ENCODE results near the gene SRMS.

The SRMS gene

GRCh38 chr20:63568170-63568981 is 20.8 kb upstream of the SRMS start:
- TF ChIP-seq CTCF (conservative IDR thresholded peaks at IDR 0.05; ENCODE audit: low read depth, low read length) = no peak

GRCh38 chr20:63567386-63568169 is 20.0 kb upstream of the SRMS start:
- H2AFZ ChIP-seq (ENCODE audit: low read depth) = no peak overlapping the region
- no peak overlapping the region for H3K4me3 ChIP-seq (IDR thresholded peaks at IDR 0.05; ENCODE audit: insufficient read depth, low read depth, low read length)
- H3K36me3 ChIP-seq (ENCODE audit: insufficient read depth) = no peaks in the 10 kb centered on the region
- H3K4me1 ChIP-seq (ENCODE audit: low read depth, poor library complexity, severe bottlenecking) = peaks cover 26% of the 10 kb centered on the region
- no peaks in the 10 kb centered on the region for H4K20me1 ChIP-seq (ENCODE audit: insufficient read depth)
- H3K4me2 ChIP-seq = peak overlapping the region; percentile 92
- no peak for TF ChIP-seq CTCF (conservative IDR thresholded peaks at IDR 0.05; ENCODE audit: low read depth, low read length)
- no peaks in the 10 kb centered on the region for H3K79me2 ChIP-seq (ENCODE audit: insufficient read depth, low read depth)
- H3K27ac ChIP-seq = no peak overlapping the region; the same call in 1 of the 2 replicates
- H3K9ac ChIP-seq = no peak overlapping the region
- H3K27me3 ChIP-seq (ENCODE audit: insufficient read depth, low read depth) = peaks cover 15% of the 10 kb centered on the region

More at GRCh38 chr20:63568170-63568981, 20.8 kb upstream of the SRMS start:
- no peaks in the 10 kb centered on the region for H3K36me3 ChIP-seq (ENCODE audit: insufficient read depth)
- no peak overlapping the region for H3K4me3 ChIP-seq (IDR thresholded peaks at IDR 0.05; ENCODE audit: insufficient read depth, low read depth, low read length)
- no peak overlapping the region for H3K9ac ChIP-seq
- H3K79me2 ChIP-seq (ENCODE audit: insufficient read depth, low read depth) = no peaks in the 10 kb centered on the region
- peak overlapping the region; percentile 92 for H3K4me2 ChIP-seq
- H2AFZ ChIP-seq (ENCODE audit: low read depth) = no peak overlapping the region
- H3K27me3 ChIP-seq (ENCODE audit: insufficient read depth, low read depth) = peaks cover 15% of the 10 kb centered on the region
- H4K20me1 ChIP-seq (ENCODE audit: insufficient read depth) = no peaks in the 10 kb centered on the region
- H3K4me1 ChIP-seq (ENCODE audit: low read depth, poor library complexity, severe bottlenecking) = peaks cover 26% of the 10 kb centered on the region
- H3K27ac ChIP-seq = no peak overlapping the region; the same call in 1 of the 2 replicates

- Histone ChIP-seq H3K4me1 (ENCODE audit: low read depth, poor library complexity, severe bottlenecking) (peaks cover 26% of the 10 kb centered on the region), H4K20me1 (ENCODE audit: insufficient read depth) (no peaks in the 10 kb centered on the region), H2AFZ (ENCODE audit: low read depth) (no peak overlapping the region), H3K27me3 (ENCODE audit: insufficient read depth, low read depth) (peaks cover 15% of the 10 kb centered on the region), H3K4me3 (IDR thresholded peaks at IDR 0.05; ENCODE audit: insufficient read depth, low read depth, low read length) (no peak overlapping the region), H3K9ac (no peak overlapping the region), H3K36me3 (ENCODE audit: insufficient read depth) (no peaks in the 10 kb centered on the region), H3K4me2 (no peak overlapping the region), H3K79me2 (ENCODE audit: insufficient read depth, low read depth) (no peaks in the 10 kb centered on the region), H3K27ac (no peak overlapping the region)
- TF ChIP-seq CTCF (conservative IDR thresholded peaks at IDR 0.05; ENCODE audit: low read depth, low read length) = no peak
Measured at GRCh38 chr20:63567136-63567385, 19.5 kb upstream of the SRMS start.

GRCh38 chr20:63566395-63567135 is 19.0 kb upstream of the SRMS start:
- Histone ChIP-seq H3K4me3 (IDR thresholded peaks at IDR 0.05; ENCODE audit: insufficient read depth, low read depth, low read length) (no peak overlapping the region), H2AFZ (ENCODE audit: low read depth) (no peak overlapping the region), H3K4me2 (no peak overlapping the region), H3K27me3 (ENCODE audit: insufficient read depth, low read depth) (peaks cover 15% of the 10 kb centered on the region), H3K9ac (no peak overlapping the region), H3K79me2 (ENCODE audit: insufficient read depth, low read depth) (no peaks in the 10 kb centered on the region), H4K20me1 (ENCODE audit: insufficient read depth) (no peaks in the 10 kb centered on the region), H3K36me3 (ENCODE audit: insufficient read depth) (no peaks in the 10 kb centered on the region), H3K4me1 (ENCODE audit: low read depth, poor library complexity, severe bottlenecking) (peaks cover 26% of the 10 kb centered on the region), H3K27ac (no peak overlapping the region)
- no peak for TF ChIP-seq CTCF (conservative IDR thresholded peaks at IDR 0.05; ENCODE audit: low read depth, low read length)

Data from KMS-11 (cell line).